ENCODE results near the gene MAMDC4.
"Not testable (repeated sequence)": the region's sequence is repeated elsewhere in the genome, so short reads cannot be mapped to it uniquely, and the experiment has no call there.

MAMDC4 gene

GRCh38 chr9:136862849-136863622 is 10.9 kb downstream of the MAMDC4 start:
- no peak for DNase-seq

GRCh38 chr9:136863623-136864273 is 11.6 kb downstream of the MAMDC4 start:
- DNase-seq = no peak

DNA sequence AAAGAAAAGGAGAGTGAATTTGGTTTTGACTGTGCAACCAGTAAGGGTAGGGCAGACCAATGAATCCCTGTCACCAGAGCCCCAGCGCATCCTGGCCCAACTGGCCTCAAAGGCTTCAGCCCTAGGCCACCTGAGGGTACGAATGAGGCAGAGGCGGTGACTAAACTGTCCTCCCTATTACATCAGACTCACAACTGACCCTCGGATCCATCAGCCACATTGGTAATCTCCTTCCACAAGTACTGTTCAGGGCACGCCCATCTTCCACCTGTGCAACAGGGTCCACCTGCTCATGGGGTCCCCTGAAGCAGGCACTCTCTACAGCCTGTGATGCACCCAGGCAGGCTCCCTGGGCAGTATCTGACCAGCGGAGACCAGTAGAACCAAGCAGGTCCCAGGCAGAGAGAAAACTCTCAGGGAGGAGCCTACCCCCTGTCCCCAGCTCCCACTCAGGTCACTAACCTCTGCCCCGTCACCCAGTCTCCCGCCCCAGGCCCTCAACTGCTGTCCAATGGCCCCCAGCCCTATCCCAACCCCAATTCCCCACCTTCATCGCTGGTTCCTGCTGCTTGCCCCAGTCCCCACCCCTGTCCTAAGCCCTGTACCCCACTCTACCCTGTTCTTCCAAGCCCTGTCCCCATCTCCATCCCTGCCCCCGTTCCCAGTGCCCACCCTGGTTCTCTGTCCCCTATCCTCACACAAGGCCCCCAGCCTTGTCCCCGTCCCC is 13.1 kb downstream of the MAMDC4 start:
- peak; percentile 19 for DNase-seq

DNA sequence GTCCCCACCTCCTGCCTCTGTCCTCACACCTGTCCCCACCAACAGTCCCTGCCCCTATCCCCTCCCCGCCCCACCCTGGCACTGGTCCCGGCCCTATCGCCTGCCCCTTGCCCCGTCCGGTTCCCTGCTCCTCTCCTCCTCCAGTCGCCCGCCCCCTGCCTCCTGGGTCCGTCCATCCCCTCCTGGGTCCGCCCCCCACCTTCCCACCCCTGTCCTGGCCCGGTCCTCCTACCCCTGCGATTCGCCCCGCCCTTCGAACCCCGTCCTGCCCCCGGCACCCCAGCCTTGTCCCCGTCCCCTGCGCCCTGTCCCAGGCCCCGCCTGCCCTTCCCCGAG is 13.6 kb downstream of the MAMDC4 start:
- DNase-seq = no peak

GRCh38 chr9:136866898-136867421 is 14.8 kb downstream of the MAMDC4 start:
- not testable (repeated sequence) for DNase-seq

DNA sequence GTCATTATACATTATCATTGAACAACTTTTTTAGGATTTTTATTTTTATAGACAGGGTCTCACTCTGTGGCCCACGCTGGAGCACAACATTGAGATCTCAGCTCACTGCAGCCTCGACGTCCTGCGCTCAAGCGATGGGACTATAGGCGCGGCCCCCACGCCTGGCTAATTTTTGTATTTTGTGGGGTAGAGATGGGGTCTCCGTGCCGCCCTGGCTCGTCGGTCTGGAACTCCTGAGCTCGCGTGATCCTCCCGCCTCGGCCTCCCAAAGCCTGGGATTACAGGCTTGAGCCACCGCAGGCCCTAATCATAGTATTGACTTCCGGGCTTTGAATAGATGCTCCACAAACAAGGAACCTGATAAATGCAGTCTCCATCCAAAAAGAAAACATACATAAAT is 15.3 kb downstream of the MAMDC4 start:
- no peak for DNase-seq

DNA sequence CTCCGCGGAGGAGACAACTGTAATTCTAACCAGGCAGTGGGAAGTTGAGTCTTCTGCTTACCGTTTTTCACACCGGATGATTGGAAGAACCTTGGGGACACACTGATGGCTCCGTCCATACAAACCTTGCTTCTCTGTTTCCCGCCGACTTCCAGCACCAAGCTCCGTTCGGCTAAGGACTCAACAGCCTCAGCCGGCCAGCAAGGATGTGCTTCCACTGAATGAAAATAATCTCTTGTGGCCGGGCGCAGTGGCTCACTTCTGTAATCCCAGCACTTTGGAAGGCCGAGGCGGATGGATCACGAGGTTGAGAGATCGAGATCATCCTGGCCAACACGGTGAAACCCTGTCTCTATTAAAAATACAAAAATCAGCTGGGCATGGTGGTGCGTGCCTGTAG is 15.8 kb downstream of the MAMDC4 start:
- no peak for DNase-seq

DNA sequence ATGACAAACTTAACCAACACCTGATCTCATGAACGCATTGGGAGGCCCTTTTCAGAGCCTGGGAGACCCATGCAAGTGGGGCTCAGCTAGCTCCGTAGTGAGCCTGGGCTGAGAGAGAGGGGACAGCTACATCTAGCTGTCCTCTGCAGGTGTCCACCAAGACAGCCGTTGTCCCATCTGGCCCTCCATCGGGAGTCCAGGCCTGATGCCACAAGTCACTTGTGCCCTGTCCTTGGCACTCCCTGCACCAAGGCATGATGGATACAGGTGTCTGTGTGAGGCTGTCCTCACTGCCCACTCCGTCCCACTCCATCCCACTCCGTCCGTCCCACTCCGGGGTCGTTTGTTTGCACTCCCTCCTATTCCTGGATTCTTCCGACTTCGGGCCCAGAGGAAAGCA is 16.5 kb downstream of the MAMDC4 start:
- no peak for DNase-seq

- DNase-seq = not testable (repeated sequence)
Observed at GRCh38 chr9:136869611-136870010, 17.5 kb downstream of the MAMDC4 start.

- no peak for DNase-seq
Observed at GRCh38 chr9:136875155-136875554, 23.0 kb downstream of the MAMDC4 start.

DNA sequence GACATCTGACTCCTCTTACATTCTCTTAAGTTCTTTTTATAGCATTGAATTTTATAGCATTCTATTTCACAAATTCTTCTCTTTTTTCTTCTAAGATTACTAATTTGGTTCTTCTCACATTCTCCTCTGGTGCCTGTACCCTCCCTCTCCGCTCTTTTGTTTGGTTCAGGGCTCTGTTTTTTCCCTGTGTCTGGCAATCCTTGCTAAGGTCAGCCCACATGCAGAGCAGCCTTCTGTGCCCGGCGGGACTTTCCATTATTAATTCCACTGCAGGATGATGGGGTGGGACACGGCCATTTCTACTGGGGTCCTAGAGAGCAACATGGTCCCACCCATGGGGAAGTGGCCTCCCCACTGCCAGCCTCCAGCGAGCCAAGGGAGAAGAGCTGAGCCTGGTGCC is 24.3 kb downstream of the MAMDC4 start:
- no peak for DNase-seq

GRCh38 chr9:136880651-136881050 is 28.5 kb downstream of the MAMDC4 start:
- no peak for DNase-seq

DNA sequence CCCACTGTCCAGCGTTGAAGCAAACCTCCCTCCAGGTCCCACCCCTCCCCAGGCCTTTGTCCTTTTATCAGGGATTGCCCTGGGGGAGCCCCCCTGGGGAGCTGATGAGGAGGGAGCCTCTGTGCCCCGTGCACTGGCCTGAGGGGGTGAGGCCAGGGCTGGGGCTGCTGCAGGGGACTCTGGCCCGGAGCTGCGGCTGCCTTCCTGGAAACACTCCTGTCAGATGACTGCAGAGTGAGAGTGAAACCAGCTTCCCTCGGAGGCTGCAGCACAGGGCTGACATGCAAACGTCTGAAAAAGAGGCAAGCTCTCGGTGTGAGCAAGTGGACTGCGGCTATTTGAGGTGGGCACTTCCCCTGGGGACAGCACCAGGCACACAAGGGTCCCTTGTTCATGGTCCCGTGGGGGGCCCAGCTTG is 29.6 kb downstream of the MAMDC4 start:
- DNase-seq = no peak

- peak; percentile 85 for DNase-seq
Observed at GRCh38 chr9:136882109-136882946, 30.2 kb downstream of the MAMDC4 start.

GRCh38 chr9:136882947-136883283 is 30.8 kb downstream of the MAMDC4 start:
- not testable (repeated sequence) for DNase-seq

DNA sequence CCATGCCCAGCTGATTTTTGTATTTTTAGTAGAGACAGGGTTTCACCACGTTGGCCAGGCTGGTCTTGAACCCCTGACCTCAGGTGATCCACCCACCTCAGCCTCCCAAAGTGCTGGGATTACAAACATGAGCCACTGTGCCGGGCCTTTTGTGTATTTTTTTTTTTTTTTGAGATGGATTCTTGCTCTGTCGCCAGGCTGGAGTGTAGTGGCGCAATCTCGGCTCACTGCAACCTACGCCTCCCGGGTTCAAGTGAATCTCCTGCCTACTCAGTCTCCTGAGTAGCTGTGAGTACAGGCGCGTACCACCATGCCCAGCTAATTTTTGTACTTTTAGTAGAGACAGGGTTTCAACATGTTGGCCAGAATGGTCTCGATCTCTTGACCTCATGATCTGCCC is 31.5 kb downstream of the MAMDC4 start:
- not testable (repeated sequence) for DNase-seq

DNA sequence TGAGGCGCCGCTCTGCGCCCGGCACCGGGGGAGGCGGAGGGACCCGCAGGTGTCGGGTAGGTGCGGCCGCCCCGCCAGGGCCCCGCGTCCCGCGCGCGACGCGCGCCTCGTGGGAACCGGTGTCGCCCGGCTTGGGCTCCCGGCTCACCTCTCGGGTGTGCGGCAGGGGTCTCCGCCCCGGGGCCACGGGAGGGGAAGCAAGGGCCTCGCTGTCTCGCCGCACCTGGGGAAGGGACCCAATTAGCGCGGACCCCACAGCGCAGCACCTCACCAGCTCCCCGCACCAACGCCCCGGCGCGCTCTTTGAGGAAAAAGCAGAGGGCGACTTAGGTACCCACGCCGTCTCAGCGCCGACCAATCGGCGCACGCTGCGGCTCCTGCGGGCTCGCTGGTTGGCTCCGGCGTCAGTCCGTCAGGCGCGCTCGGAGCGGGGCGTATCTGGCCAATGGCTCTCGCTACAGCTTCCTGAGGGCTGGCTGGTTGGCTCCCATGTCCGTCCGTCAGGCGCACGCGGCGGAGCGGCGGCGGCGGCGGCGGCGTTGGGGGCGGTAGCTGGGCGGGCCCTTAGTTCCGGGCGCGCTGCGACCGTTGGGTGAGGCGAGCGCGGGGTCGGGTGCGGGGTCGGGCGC is 33.9 kb downstream of the MAMDC4 start, which contains the start of gene TRAF2:
TSS of gene TRAF2 (plus strand) at position 567 of the 629 bp plus-strand sequence. CDS start 12,225 bp downstream, outside the sequence.
- peak; percentile 98 for DNase-seq

- no peak for DNase-seq
Observed at GRCh38 chr9:136886610-136887597, 34.8 kb downstream of the MAMDC4 start.

DNA sequence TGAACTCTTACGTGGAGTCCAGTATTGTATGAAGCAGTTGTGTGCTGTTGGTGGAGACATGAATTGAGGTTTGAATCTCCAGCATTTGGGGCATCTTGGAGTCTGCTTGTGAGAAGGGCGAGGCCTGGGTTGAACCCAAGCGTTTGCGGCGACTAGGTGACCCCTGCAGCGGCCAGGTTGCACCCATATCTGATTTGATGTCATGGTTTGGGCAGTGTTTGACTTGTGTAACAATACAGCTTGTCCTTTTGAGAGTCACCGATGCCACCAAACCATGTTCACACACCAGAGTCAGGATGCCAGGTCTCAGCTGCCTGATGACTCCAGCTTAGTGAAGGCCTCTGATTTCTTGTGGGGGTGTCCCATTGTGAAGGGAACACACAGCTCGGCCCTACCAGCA is 36.3 kb downstream of the MAMDC4 start:
- DNase-seq = no peak

DNA sequence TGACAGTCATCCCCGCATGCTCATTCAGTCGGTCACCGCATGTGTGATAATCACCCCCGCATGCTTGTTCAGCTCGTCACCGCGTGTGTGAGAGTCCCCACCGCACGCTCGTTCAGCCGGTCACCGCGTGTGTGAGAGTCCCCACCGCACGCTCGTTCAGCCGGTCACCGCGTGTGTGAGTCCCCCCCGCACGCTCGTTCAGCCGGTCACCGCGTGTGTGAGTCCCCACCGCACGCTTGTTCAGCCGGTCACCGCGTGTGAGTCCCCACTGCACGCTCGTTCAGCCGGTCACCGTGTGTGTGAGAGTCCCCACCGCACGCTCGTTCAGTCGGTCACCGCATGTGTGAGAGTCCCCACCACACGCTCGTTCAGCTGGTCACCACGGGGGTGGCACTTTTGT is 37.7 kb downstream of the MAMDC4 start:
- no peak for DNase-seq

- DNase-seq = no peak
Observed at GRCh38 chr9:136890661-136891060, 38.5 kb downstream of the MAMDC4 start.
